Stimulated activated CD4-positive, alpha-beta T cell treated with anti-CD3 and anti-CD28 coated beads, Interleukin-12 subunit alpha, Interleukin-12 subunit beta, amount 100 ng/mL, for 4 hours (primary cell): ENCODE measurements around the gene SAMD11.
A peak's percentile ranks its signal among the peaks of the same experiment; 100 is the strongest.
"Not testable (repeated sequence)": the region's sequence is repeated elsewhere in the genome, so short reads cannot be mapped to it uniquely, and the experiment has no call there.

Source experiments
- DNase-seq: peaks from one replicate; pipeline ENCODE4 v3.0.0-alpha.2; 2020

SAMD11 gene

DNA sequence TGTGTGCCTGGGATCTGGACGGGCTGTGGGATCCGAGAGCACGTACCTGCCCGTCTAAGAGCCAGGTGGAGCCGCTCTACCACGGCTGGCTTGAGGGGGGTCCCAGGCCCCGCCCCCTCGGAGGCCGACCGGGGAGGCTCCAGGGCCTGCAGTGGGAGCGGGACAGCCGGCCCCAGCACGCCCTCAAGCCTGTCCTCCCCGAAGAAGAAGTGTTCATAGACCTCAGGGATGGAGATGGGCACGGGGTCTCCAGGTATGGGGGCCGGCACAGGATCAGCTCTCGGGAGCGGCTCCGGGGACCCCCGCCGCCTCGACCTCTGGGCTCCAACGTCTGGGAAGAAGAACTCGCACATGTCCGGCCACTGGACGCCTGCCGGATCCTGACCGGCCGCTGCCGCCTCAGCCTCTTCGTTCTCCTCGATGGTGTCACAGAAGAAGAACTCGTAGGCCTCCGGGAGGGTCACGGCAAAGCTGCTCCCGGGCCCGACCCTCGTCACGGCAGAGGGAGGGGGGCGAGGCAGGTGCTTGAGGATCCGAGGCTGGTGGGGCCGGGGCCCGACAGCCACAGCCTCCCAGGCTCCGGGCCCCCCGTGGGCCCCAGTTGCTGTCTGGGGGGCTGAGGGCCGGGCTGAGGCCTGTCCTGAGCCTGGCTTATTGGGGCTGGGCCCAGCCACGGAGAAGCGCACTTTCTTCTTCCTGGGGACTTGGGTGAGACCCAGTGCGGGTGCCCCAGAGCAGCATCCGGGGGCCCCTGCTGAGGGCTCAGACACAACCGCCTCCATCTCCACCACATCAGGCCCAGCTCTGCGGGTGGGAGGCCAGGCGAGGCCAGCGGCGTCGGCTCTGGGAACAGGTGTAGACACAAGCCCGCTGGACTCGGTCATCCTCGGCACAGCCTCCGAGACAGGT is 55.4 kb downstream of the SAMD11 start:
- no peak for DNase-seq

- no peak for DNase-seq
Measured at GRCh38 chr1:979744-980072, 56.0 kb downstream of the SAMD11 start.

DNA sequence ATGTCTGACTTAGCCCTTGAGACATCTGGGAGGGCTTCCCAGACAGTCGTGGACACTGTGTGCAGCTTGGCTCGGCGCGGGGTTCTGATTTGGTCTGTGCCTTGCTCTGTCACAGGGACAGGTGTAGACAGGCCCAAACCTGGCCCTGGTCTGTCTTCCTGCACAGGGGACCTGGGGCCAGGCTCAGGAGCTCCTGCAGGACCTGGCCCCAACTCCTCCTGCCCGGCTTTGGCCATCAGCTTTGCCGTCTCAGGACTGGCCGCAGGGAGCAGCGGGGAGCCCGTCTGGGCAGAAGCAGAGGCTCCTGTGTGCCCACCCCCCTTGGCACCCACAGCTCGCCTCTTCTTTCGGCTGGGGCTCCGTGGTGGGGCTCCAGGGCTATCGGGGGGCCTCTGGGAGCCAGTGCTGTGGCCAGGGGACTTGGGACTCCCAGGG is 56.4 kb downstream of the SAMD11 start:
- no peak for DNase-seq

DNA sequence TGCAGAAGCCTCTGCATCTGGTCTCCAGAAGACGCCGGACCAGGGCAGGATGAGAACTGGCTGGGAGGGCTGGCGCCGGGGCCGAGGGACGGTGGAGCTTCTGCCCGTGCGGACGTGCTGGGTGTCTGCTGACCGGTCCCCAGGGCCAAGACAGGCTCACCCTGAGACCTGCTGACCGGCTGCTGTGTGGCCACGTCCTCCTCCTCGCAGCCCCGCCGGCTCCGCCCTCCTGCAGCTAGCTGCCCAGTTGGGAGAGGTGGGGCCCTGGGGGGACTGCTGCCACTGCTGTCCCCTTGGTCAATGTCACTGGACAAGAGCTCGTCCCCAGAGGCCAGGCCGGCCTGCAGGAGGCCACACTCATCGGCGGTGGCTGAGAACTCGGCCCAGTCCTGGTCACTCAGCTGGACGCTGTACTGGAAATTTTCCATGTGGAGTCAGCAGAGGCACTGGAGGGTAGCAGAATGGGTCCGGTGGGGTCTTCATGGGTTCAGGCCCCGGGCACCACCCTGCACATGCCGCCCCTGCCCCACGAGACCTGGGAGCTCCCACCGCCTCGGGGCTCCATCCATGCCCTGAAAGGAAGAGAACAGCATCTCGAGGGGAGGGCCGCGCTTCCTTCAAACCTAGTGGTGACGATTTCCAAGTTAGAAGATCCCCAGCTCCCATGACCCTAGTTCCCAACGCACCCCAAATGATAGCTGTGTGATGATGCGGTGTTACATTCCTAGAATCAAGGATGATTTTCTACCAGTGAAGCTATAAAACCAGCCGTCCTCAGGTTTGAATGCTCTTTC is 57.1 kb downstream of the SAMD11 start:
- DNase-seq = no peak

DNA sequence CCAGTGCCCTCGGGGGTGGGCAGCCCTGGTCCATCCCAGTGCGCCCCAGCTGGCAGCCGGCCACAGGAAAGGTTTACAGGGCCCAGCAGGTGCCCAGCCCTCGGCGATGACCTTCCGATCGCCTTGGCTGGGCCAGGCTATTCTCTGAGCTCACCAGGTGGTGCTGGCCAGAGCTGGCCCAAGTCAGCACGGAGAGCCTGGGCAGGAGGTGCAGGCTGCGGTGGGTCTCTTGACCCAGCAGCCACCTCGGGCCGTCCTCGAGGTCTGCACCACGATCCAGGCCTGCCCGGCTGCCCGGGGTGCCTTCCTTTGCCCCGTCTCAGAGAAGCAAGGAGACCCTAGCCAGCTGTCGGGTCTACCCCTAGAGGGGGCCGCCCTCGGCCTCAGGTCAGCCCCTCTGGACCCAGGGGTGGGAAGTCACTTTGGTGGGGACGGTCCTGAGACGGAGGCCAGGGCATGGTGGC is 57.8 kb downstream of the SAMD11 start:
- DNase-seq = no peak

- DNase-seq = no peak
Measured at GRCh38 chr1:981955-982558, 58.3 kb downstream of the SAMD11 start, which contains the start of gene PERM1. Gene PERM1, minus strand, starts transcription at chr1:982093. Its CDS starts 1,064 bp downstream, at chr1:981029.

GRCh38 chr1:982765-983436 is 59.2 kb downstream of the SAMD11 start:
- DNase-seq = no peak

- peak; percentile 66 for DNase-seq
Measured at GRCh38 chr1:983798-984475, 60.2 kb downstream of the SAMD11 start.

DNA sequence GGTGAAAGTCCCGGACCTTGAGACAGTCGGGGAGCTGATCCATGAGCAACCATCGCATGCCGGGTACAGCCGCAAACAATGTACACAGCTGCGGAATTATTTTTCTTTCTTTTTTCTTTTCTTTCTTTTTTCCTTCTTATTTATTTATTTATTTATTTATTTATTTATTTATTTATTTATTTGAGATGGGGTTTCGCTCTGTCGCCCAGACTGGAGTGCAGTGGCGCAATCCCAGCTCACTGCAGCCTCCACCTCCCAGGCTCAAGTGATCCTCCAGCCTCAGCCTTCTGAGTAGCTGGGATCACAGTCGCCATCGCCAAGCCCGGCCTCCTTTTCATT is 60.7 kb downstream of the SAMD11 start:
- no peak for DNase-seq

DNA sequence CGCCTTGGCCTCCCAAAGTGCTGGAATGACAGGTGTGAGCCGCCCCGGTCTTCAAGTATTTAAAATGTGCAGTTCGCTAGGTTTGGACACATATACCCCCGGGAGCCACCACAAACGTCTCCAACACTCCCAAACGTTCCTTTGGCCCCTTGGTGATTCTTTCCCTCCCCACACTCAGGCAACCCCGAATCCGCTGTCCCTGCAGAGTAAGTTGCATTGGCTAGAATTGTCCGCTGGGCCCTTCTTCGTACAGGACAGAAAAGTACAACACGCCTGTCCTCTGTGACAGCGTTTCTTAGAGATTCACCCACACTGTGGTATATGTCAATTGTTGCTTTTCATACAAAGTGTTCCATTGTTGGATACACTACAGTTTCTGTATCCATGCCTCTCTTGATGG is 61.4 kb downstream of the SAMD11 start:
- no peak for DNase-seq

DNA sequence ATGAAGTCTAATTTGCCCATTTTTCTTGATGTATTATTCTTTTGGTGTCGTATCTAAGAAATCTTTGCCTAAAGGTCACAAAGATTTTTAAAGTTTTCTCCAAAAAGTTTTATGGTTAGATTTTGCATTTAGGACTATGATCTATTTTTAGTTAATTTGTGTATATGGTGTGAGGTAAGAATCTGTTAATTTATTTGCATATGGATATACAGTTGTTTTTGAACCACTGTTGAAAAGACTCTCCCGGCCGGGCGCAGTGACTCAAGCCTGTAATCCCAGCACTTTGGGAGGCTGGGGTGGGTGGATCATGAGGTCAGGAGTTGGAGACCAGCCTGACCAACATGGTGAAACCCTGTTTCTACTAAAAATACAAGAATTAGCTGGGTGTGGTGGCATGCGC is 64.3 kb downstream of the SAMD11 start:
- not testable (repeated sequence) for DNase-seq

GRCh38 chr1:991275-991674 is 67.6 kb downstream of the SAMD11 start:
- DNase-seq = not testable (repeated sequence)

DNA sequence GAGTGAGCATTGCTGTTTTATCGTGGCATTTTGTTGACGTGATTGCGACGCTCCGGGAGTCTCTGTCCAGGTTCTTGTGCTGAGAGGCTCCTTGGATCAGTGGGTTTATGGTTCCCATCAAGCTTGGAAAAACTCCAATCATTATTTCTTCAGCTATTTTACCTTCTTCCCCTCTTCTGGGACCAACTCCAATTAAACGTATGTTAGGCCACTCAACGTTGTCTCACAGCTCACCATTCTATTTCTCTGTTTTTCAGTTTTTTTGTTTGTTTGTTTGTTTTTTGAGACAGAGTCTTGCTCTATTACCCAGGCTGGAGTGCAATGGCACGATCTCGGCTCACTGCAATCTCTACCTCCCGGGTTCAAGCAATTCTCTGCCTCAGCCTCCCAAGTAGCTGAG is 68.2 kb downstream of the SAMD11 start:
- DNase-seq = no peak

GRCh38 chr1:992362-992761 is 68.6 kb downstream of the SAMD11 start:
- no peak for DNase-seq

DNA sequence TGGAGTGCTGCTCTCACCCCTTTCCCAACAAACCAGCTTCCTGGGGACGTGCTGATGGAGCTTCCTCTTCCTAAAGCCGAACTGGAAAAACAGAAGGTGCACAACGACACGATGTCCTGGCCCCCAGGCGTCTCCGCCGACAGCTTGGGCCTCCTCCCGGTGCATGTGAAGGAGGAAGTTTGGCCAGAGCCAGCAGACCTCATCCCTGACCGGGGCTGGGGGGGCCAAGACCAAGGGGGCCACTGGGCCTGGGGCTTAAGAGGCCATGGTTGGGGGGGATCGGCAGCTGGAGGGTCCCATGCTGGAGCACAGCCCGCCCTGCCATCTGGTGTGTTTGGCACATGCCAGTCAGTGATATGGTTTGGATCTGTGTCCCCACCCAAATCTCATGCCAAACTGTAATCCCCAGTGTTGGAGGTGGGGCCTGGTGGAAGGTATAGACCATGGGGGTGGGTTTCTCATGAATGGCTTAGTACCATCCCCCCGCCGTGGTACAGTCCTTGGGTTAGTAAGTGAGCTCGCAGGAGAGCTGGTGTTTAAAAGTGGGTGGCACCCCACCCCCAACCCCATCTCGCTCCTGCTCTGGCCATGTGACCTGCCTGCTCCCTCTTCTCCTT is 69.8 kb downstream of the SAMD11 start:
- no peak for DNase-seq
